SK-N-MC (cell line): ENCODE results near the gene LAMC2.

ENCODE experiments used
- DNase-seq: peaks from one replicate; pipeline ENCODE4 v3.0.0-alpha.2; 2011; ENCODE audit warnings: low read depth, low spot score
- H3K27ac ChIP-seq: fragments of 200-600 bp; sonication (generic); 2 replicates; pipeline ENCODE4 v1.5.1; 2016; ENCODE audit warnings: mixed run types
- H3K36me3 ChIP-seq: fragments of 200-600 bp; sonication (generic); 2 replicates; pipeline ENCODE4 v1.6.1; 2017; ENCODE audit warnings: antibody characterized with exemption, low read length, mixed read lengths; ENCODE audit not compliant: insufficient read depth
- H3K4me3 ChIP-seq: fragments of 200-600 bp; sonication (generic); 2 replicates; pipeline ENCODE4 v1.5.1; 2016
- H3K9ac ChIP-seq: fragments of 200-600 bp; sonication (generic); 2 replicates; pipeline ENCODE4 v1.8.0; 2017; ENCODE audit warnings: mixed run types, mixed read lengths; ENCODE audit not compliant: insufficient read length
- H3K9me3 ChIP-seq: fragments of 200-600 bp; sonication (generic); 2 replicates; pipeline ENCODE4 v1.6.1; 2017; ENCODE audit warnings: low read depth, mild to moderate bottlenecking, antibody characterized with exemption, low read length, moderate library complexity, mixed read lengths
- EZH2 ChIP-seq: fragments of 200-600 bp; sonication (generic); IDR thresholded peaks from one replicate; pipeline ENCODE4 v1.6.1; 2017; ENCODE audit warnings: antibody characterized with exemption
- FOXP2 ChIP-seq: optimal IDR thresholded peaks from 2 replicates; pipeline ENCODE3; 2011; ENCODE audit warnings: mild to moderate bottlenecking, moderate library complexity; ENCODE audit not compliant: insufficient read depth; ENCODE audit errors: extremely low read length, control extremely low read depth
- POLR2AphosphoS5 ChIP-seq: IDR thresholded peaks from 2 replicates; pipeline ENCODE4 v1.6.1; 2012; ENCODE audit warnings: mild to moderate bottlenecking, low read depth, low read length, borderline replicate concordance

LAMC2 gene

GRCh38 chr1:183185941-183186490 lies at the start of gene LAMC2:
LAMC2 (plus strand) TSS chr1:183186264; CDS start chr1:183186353, 89 bp downstream.
- Histone ChIP-seq H3K27ac (no peak within 1 kb of the TSS), H3K36me3 (no peaks in the 10 kb centered on the region), H3K4me3 (no peak within 1 kb of the TSS), H3K9me3 (no peaks in the 10 kb centered on the region), H3K9ac (no peak within 1 kb of the TSS)
- TF ChIP-seq FOXP2 (no peak), POLR2AphosphoS5 (no peak), EZH2 (no peak)
- DNase-seq: no peak

- Histone ChIP-seq H3K9ac (no peak overlapping the region), H3K36me3 (peaks cover 37% of the 10 kb centered on the region), H3K9me3 (no peaks in the 10 kb centered on the region), H3K4me3 (no peak overlapping the region), H3K27ac (no peak overlapping the region)
- DNase-seq: no peak
- no peak for TF ChIP-seq EZH2
- no peak for TF ChIP-seq FOXP2
- TF ChIP-seq POLR2AphosphoS5: no peak
Observed at GRCh38 chr1:183137782-183138181, 48.3 kb upstream of the LAMC2 start.

DNA sequence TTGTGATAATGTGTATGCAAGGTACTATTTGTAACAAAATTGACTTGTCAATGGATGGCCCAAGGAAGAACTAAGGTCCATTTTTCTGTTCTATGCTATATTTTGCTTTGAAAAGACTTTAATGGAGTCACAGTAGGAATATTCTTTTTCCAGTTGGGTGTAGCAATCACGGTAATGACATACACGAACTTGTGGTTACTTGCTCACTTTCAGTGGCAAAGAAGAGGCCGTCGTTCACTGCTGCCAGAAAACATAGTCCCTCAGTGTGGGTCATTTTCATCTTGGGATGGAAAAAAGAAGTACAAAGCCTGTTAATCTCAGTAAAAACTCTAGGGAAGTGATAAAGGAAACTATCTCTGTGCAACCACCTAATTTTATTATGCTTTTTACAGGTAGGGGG lies 47.8 kb upstream of the LAMC2 start:
- no peak overlapping the region for H3K9ac ChIP-seq
- H3K4me3 ChIP-seq: no peak overlapping the region
- TF ChIP-seq EZH2: no peak
- no peak for TF ChIP-seq FOXP2
- no peak for TF ChIP-seq POLR2AphosphoS5
- no peak for DNase-seq
- H3K27ac ChIP-seq: no peak overlapping the region
- no peaks in the 10 kb centered on the region for H3K9me3 ChIP-seq
- H3K36me3 ChIP-seq: peaks cover 41% of the 10 kb centered on the region

DNA sequence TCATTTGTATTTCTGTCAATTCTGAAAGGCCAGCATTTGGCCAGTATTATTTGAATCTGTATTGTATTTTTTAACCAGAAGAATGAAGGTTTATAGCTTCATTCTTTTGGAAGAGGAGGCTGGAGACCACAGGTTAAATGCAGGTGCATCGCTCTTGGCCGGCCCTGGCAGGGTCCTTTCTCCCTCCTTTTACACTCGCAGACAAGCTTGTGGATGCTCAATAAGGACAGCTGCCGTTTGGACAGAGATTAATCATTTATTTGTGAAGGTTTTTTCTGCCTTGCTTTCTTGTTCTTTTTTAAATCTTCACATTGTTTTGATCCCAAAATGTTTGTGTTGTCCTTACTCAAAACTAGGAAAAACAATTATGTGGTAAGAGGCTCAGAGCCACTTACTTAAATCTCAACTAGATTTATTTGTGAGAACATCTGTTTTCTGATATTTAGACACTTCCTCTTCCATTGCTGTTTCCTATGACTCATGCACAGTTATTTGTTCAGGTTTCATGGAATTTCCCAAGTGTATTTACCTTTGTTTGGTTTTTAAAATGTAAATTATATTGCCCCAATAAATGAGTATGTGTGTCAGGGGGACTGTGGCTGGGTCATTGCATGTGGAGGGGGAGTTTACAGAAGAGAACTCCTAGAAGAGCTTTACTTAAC lies 46.7 kb upstream of the LAMC2 start:
- peaks cover 34% of the 10 kb centered on the region for H3K36me3 ChIP-seq
- DNase-seq: no peak
- H3K27ac ChIP-seq: no peak overlapping the region
- TF ChIP-seq EZH2 (no peak), POLR2AphosphoS5 (no peak), FOXP2 (no peak)
- no peaks in the 10 kb centered on the region for H3K9me3 ChIP-seq
- no peak overlapping the region for H3K9ac ChIP-seq
- no peak overlapping the region for H3K4me3 ChIP-seq

- H3K9ac ChIP-seq: no peak overlapping the region
- no peaks in the 10 kb centered on the region for H3K9me3 ChIP-seq
- H3K4me3 ChIP-seq: no peak overlapping the region
- TF ChIP-seq POLR2AphosphoS5 (no peak), EZH2 (no peak), FOXP2 (no peak)
- no peak for DNase-seq
- H3K36me3 ChIP-seq: peaks cover 24% of the 10 kb centered on the region
- H3K27ac ChIP-seq: no peak overlapping the region
Observed at GRCh38 chr1:183140633-183141032, 45.4 kb upstream of the LAMC2 start.

- Histone ChIP-seq H3K9ac (no peak overlapping the region), H3K4me3 (no peak overlapping the region), H3K27ac (no peak overlapping the region), H3K36me3 (peaks cover 15% of the 10 kb centered on the region), H3K9me3 (no peaks in the 10 kb centered on the region)
- no peak for DNase-seq
- TF ChIP-seq FOXP2: no peak
- TF ChIP-seq EZH2: no peak
- no peak for TF ChIP-seq POLR2AphosphoS5
Observed at GRCh38 chr1:183142171-183142570, 43.9 kb upstream of the LAMC2 start.

DNA sequence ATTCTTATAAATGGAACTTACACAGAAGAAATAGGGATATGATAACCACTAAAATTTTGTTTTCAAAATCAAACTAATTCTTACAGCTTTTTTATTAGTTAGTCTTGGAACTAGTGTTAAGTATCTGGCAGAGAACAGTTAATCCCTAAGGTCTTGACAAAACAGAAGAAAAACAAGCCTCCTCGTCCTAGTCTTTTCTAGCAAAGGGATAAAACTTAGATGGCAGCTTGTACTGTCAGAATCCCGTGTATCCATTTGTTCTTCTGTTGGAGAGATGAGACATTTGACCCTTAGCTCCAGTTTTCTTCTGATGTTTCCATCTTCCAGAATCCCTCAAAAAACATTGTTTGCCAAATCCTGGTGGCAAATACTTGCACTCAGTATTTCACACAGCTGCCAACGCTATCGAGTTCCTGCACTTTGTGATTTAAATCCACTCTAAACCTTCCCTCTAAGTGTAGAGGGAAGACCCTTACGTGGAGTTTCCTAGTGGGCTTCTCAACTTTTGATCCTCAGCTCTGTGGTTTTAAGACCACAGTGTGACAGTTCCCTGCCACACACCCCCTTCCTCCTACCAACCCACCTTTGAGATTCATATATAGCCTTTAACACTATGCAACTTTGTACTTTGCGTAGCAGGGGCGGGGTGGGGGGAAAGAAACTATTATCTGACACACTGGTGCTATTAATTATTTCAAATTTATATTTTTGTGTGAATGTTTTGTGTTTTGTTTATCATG lies 42.3 kb upstream of the LAMC2 start:
- no peak overlapping the region for H3K4me3 ChIP-seq
- H3K27ac ChIP-seq: no peak overlapping the region
- no peak for TF ChIP-seq EZH2
- no peak for TF ChIP-seq POLR2AphosphoS5
- no peak for TF ChIP-seq FOXP2
- no peak for DNase-seq
- H3K9me3 ChIP-seq: no peaks in the 10 kb centered on the region
- peaks cover 5% of the 10 kb centered on the region; the same call in 1 of the 2 replicates for H3K36me3 ChIP-seq
- no peak overlapping the region for H3K9ac ChIP-seq

- Histone ChIP-seq H3K9me3 (no peaks in the 10 kb centered on the region), H3K27ac (no peak overlapping the region), H3K4me3 (no peak overlapping the region), H3K36me3 (peaks cover 5% of the 10 kb centered on the region; the same call in 1 of the 2 replicates), H3K9ac (no peak overlapping the region)
- TF ChIP-seq EZH2 (no peak), POLR2AphosphoS5 (no peak), FOXP2 (no peak)
- no peak for DNase-seq
Observed at GRCh38 chr1:183144752-183145151, 41.3 kb upstream of the LAMC2 start.
